Stimulated activated CD8-positive, alpha-beta memory T cell treated with anti-CD3 and anti-CD28 coated beads, Interleukin-4, amount 100 ng/mL, for 4 hours (primary cell): ENCODE data around the gene NUP188.
A peak's percentile ranks its signal among the peaks of the same experiment; 100 is the strongest.
"Not testable (repeated sequence)": the region's sequence is repeated elsewhere in the genome, so short reads cannot be mapped to it uniquely, and the experiment has no call there.

Source experiments
- DNase-seq, 2 donors: peaks; one replicate each; pipeline ENCODE4 v3.0.0-alpha.2; 2020; ENCODE audit warnings: low read depth in 2 of 2, low spot score in 1 of 2

The NUP188 gene

DNA sequence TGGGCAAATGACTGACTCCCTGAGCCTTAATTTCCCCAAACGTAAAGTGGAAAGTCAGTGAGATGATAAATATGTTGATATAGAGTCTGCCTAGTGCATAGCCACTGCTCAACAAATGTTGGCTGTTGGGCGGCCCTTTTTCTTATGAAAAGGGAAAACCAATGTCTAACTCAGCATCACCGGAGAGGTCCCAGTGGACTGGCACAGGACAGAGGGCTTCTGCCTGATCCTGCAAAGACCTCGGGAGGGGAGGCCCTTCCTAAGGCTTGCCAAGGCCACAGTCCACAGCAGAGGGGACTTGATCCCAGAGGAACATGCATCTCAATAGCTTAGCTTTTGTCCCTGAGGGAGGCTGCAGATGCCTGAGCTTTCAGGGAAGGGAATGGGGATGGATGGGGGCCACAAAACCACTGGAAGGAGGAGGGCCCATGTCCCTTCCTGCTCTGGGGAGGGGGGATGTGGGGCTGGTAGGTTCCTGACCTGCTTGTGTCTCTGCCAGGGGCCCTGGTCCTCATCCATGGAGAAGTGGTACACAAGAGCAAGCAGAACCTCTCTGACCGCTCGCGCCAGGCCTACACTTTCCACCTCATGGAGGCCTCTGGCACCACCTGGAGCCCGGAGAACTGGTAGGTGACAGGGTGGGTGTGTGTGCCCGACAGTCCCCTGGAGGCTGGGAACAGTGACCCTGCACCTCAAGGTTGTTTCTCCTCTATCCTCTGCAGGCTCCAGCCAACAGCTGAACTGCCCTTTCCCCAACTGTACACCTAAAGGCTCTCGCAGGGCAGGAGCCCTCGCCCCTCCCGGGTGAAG, 6.3 kb upstream of the NUP188 start:
- DNase-seq = no peak

DNA sequence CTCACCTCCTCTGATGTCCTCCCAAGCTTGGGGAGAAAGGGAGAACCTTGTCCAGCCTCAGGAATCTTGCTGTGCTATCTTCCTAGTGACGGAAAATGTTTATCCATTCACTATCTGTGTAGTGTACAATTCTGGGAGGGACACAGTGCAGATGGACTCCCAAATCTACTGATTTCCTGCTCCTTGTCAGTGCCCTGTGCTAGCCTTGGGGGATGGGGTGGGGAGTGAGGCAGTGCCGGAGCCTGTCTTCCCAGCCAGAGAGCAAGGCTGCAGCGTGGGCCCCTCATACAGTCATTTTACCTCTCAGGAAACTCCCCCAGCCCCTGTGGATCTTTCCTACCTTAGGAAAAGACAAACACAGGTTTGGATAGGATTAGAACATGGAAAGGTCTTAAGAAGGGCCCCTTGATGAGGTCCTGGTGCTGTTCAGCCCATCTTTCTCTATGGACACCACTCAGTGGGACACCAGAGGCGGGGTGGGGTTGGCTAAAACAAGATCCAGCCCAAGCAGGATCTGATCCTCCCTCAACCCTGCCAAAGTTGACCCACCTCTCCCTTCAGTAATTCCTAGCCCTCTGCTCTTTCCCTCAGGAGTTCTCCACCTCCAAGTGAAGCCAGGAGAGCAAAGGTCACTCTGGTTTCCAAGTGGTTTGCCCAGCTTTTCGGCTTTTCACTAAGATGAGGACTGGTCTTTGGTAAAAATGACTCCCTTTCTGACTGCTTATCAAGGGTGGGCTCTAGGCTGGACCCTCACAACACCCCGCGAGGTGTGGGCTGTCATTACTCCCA, 3.5 kb upstream of the NUP188 start:
- DNase-seq = no peak

GRCh38 chr9:128944966-128945365, 2.5 kb upstream of the NUP188 start:
- not testable (repeated sequence) for DNase-seq

DNA sequence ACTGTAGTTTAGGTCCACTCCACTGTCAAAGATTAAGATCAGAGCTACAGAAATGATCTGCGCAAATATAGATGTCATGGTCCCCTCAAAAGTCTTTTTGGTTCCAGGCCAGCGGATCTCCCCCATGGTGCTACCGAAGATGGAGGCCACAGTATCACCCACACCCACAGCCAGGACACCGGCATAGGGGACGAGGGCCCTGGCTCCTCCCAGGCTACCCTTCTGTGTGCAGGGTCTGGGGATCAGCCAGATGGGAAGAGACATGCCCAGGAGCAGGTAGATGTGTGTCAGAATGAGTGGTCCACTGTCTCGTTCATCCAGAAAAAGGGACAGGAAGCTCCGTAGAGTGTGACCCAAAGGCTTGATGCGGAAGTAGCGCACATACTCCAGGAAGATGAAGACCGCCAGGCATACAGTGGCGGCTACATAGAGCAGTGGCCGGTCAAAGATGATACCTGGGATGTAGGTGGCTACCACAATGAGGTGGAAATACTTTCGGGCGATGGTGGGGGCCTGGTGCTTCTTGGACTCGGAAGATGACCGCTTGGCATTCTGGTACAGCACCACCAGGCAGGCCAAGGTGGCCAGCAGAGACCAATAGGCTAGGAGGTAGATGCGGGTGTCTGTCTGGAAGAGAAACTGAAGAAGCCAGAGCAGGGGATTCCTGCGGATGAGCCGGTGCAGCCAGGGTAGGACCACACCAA, 1.5 kb upstream of the NUP188 start:
- no peak for DNase-seq

DNA sequence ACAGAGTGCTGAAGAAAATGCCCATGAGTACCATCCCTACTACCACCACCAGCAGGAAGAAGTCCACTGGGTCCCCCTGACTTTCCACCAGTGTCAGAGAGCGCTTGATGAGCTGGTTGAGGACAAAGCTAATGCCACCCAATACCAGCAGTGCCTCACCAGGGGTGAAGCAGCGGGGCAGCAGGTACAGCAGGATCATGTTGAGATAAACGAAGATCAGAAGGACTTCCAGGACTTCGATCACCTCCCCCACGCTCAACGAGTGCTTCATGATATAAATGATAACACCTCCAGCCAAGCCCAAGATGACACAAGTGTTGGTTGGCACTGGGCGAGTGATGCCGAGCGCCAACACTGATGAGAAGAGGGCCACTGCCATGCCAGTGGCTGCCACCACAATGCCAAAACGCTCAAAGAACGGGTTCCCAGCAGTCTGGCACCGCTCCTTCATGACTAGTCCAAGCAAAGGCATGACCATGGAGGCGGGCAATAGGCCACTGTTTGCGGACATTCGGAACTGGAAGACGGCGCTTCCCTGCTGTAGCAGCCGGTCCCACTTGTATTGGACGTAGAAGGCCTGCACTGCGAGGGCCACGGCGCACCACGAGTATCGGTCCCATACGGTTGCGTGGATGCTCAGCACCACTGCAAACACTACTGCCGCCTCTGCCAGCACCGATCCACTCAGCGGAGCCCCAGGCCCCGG, 775 bp upstream of the NUP188 start:
- DNase-seq = peak in 1 of 2 donors; percentile 2

- DNase-seq = no peak
These were observed 297 bp upstream of the NUP188 start for GRCh38 chr9:128947277-128947526.

DNA sequence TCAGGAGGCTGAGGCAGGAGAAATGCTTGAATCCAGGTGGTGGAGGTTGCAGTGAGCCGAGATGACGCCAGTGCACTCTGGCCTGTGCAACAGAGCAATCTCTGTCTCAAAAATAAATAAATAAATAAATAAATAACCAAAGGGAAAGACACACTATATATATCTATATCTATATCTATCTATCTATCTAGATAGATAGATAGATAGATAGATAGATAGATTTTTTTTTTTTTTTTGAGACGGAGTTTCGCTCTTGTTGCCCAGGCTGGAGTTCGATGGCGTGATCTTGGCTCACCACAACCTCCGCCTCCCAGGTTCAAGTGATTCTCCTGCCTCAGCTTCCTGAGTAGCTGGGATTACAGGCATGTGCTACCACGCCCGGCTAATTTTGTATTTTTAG, 13.9 kb downstream of the NUP188 start:
- DNase-seq = not testable (repeated sequence)

DNA sequence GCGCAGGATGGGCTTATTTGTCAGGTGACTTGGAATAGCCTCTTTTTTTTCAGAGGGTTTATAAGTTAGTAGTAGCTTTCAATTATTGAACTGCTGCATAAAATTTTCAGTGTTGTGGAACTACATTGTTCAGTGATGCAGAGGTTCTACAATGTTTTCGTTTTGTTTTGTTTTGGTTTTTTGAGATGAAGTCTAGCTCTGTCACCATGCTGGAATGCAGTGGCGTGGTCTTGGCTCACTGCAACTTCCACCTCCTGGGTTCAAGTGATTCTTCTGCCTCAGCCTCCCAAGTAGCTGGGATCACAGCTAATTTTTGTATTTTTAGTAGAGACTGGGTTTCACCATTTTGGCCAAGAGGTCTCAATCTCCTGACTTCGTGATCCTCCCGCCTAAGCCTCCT, 22.0 kb downstream of the NUP188 start:
- no peak for DNase-seq

DNA sequence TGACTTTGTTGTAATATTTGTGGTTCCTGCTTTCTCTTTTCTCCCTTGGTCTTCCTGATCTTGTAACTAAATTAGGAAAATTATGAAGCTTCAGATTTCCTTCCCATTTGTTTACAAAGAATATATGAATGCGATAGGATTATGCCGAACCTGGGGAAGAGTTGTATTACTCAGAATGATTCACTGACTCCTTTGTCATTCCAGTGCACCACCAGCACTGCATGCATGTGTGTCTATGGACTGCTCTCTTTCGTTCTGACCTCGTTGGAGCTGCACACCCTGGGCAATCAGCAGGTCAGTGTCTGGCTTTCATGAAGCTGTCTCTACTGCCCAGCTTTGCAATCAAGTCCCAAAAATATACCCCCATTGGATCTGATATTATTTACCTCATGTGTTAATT, 25.5 kb downstream of the NUP188 start:
- no peak for DNase-seq

- no peak for DNase-seq
These were observed 31.6 kb downstream of the NUP188 start for GRCh38 chr9:128979111-128979510.

- DNase-seq = no peak
These were observed 36.0 kb downstream of the NUP188 start for GRCh38 chr9:128983536-128983935.

- DNase-seq = no peak
These were observed 39.2 kb downstream of the NUP188 start for GRCh38 chr9:128986671-128987070.

- DNase-seq = no peak
These were observed 40.3 kb downstream of the NUP188 start for GRCh38 chr9:128987805-128988204.

DNA sequence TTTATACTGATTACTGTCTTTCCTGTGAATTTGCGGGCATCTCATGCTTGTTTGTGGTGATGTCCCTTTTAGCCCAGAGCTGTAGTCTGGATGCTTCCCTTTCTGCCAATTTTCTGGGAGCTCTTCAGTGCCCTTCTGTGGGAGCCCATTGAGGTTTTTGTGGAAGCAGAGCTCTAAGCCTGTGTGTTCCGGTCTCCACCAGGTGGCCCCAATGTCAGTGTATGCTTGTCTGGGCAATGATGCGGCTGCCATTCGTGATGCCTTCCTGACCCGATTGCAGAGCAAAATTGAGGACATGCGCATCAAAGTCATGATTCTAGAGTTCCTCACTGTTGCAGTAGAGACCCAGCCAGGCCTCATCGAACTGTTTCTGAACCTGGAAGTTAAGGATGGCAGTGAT, 45.5 kb downstream of the NUP188 start:
- no peak for DNase-seq

DNA sequence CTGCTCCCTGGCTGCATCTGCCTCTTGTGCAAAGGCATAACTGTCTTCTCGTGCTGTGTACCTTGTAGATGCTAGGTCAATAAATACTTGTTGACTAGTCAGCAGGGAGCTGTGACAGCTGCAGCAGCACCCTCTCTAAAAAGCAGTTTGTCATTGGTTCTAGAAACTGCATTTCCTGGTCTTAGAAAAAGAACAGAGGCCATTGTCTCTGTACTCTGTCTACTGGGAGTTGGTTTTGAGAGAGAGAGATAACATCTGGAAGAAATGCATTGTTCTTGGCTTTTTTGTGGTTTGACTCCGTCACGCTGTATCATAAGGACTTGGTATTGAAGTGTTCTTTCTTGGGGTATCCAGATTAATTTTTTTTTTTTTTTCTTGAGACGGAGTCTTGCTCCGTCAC, 48.3 kb downstream of the NUP188 start:
- DNase-seq = no peak

DNA sequence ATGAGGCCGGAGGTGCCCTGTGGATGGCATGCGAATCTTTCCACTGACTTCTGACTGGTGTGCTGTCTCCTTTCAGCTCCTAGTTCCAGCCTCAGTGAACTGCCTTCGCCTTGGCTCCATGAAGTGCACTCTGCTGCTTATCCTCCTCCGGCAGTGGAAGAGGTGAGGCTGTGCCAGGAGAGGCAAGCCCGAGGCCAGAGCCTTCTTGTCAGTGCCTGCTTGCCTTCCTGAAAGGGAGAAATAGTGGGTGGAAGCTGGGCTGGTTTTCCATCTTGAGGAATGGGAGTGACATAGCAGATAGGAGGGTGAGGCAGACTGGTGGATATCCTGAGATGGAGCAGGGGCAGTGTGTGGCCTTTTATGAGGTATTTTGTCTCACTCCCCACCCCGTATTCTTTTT, 51.0 kb downstream of the NUP188 start:
- no peak for DNase-seq

DNA sequence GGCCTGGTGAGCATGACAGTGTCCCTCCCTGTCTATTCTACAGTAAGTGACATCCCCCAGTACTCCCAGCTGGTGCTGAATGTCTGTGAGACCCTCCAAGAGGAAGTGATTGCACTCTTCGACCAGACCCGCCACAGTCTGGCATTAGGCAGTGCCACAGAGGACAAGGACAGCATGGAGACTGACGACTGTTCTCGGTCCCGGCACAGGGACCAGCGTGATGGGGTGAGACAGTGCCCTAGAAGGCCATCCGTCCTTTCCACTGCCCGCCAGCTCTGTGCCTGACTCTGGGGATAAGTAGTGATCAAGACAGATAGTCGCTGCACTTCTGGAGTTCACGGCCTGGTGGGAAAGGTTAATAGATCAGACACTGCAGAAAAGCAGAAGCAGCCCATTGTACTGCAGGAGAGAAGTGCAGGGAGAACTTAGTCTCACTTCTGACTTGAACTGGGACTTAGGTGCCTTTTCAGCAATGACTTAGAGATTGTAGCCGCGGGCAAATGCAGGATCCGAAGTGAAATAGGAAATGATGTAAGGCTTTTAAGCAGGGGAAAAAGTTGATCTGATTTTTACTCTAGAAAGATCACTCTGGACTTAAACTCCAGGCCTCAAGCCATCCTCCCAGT, 52.2 kb downstream of the NUP188 start:
- DNase-seq = no peak

GRCh38 chr9:129001504-129002325, 54.2 kb downstream of the NUP188 start:
- DNase-seq = no peak

- DNase-seq = no peak
These were observed 55.5 kb downstream of the NUP188 start for GRCh38 chr9:129002992-129003391.

- not testable (repeated sequence) for DNase-seq
These were observed 56.7 kb downstream of the NUP188 start for GRCh38 chr9:129004173-129004572.
